ENCODE results near the gene TCP10L.
"Not testable (repeated sequence)": the region's sequence is repeated elsewhere in the genome, so short reads cannot be mapped to it uniquely, and the experiment has no call there.

TCP10L gene

GRCh38 chr21:32585042-32585710 is at the start of gene TCP10L:
Gene TCP10L, minus strand, starts transcription at chr21:32585523. Its CDS starts 1,219 bp downstream, at chr21:32584304.
- DNase-seq = no peak

- no peak for DNase-seq
Observed at GRCh38 chr21:32626621-32627196, 41.4 kb upstream of the TCP10L start.

GRCh38 chr21:32618218-32618617 is 32.9 kb upstream of the TCP10L start:
- not testable (repeated sequence) for DNase-seq

- no peak for DNase-seq
Observed at GRCh38 chr21:32613436-32614043, 28.2 kb upstream of the TCP10L start.

- no peak for DNase-seq
Observed at GRCh38 chr21:32612999-32613337, 27.6 kb upstream of the TCP10L start.

GRCh38 chr21:32612075-32612998 is 27.0 kb upstream of the TCP10L start, which contains the start of gene CFAP298:
Gene CFAP298, minus strand, starts transcription at chr21:32612377. Its CDS starts 134 bp downstream, at chr21:32612243.
- peak; percentile 92 for DNase-seq

GRCh38 chr21:32611471-32611997 is 26.2 kb upstream of the TCP10L start:
- peak; percentile 30 for DNase-seq

GRCh38 chr21:32610940-32611339 is 25.6 kb upstream of the TCP10L start:
- DNase-seq = not testable (repeated sequence)

GRCh38 chr21:32608851-32609250 is 23.5 kb upstream of the TCP10L start:
- DNase-seq = no peak

- DNase-seq = no peak
Observed at GRCh38 chr21:32605469-32605868, 20.1 kb upstream of the TCP10L start.

GRCh38 chr21:32604464-32604863 is 19.1 kb upstream of the TCP10L start:
- peak; percentile 97 for DNase-seq

- DNase-seq = peak; percentile 26
Observed at GRCh38 chr21:32603131-32603530, 17.8 kb upstream of the TCP10L start.

- no peak for DNase-seq
Observed at GRCh38 chr21:32602099-32602498, 16.8 kb upstream of the TCP10L start.

- DNase-seq = peak; percentile 82
Observed at GRCh38 chr21:32599526-32599925, 14.2 kb upstream of the TCP10L start.

- DNase-seq = no peak
Observed at GRCh38 chr21:32599091-32599490, 13.8 kb upstream of the TCP10L start.

- DNase-seq = peak; percentile 29
Observed at GRCh38 chr21:32597205-32597604, 11.9 kb upstream of the TCP10L start.

- no peak for DNase-seq
Observed at GRCh38 chr21:32595431-32595830, 10.1 kb upstream of the TCP10L start.

- no peak for DNase-seq
Observed at GRCh38 chr21:32593690-32594089, 8.4 kb upstream of the TCP10L start.

- DNase-seq = no peak
Observed at GRCh38 chr21:32592929-32593502, 7.7 kb upstream of the TCP10L start.

GRCh38 chr21:32590130-32590529 is 4.8 kb upstream of the TCP10L start:
- no peak for DNase-seq

- DNase-seq = no peak
Observed at GRCh38 chr21:32587651-32588050, 2.3 kb upstream of the TCP10L start.

GRCh38 chr21:32587120-32587519 is 1.8 kb upstream of the TCP10L start:
- no peak for DNase-seq

- DNase-seq = no peak
Observed at GRCh38 chr21:32585970-32586369, 647 bp upstream of the TCP10L start.

Data from NCI-H345 (cell line).